Mesothelial cell of epicardium (in vitro differentiated cells): ENCODE measurements around the gene SH3GLB2. TPM values are rescaled to one million over a fixed set of nuclear protein-coding genes. Genes with fewer than 3 reads are reported as not detected.

ENCODE experiments used
- DNase-seq, 2 experiments: peaks; one replicate each; pipeline ENCODE4 v3.0.0; 2021; ENCODE audit warnings: low spot score in 2 of 2; ENCODE audit not compliant: unreplicated experiment in 2 of 2
- H3K27ac Mint-ChIP-seq: 2 replicates; pipeline ENCODE4 v1.8.0; 2021; ENCODE audit warnings: mixed read lengths
- H3K27me3 Mint-ChIP-seq: 2 replicates; pipeline ENCODE4 v1.8.0; 2021; ENCODE audit warnings: low read depth, mixed read lengths
- H3K36me3 Mint-ChIP-seq: 2 replicates; pipeline ENCODE4 v1.8.0; 2021; ENCODE audit warnings: mixed read lengths
- H3K4me1 Mint-ChIP-seq: 2 replicates; pipeline ENCODE4 v1.8.0; 2021; ENCODE audit warnings: mixed read lengths
- H3K4me3 Mint-ChIP-seq: 2 replicates; pipeline ENCODE4 v1.8.0; 2021; ENCODE audit warnings: mild to moderate bottlenecking, moderate library complexity, mixed read lengths
- H3K9me3 Mint-ChIP-seq: 2 replicates; pipeline ENCODE4 v1.8.0; 2021; ENCODE audit warnings: mixed read lengths
- CTCF ChIP-seq: fragments of 200-600 bp; sonication (generic); IDR thresholded peaks from one replicate; pipeline ENCODE4 v1.5.0; 2021; ENCODE audit warnings: antibody characterized with exemption; ENCODE audit not compliant: unreplicated experiment
- total RNA-seq: library from RNA; stranded (reverse); gene quantifications from 3 replicates; pipeline ENCODE4 v1.2.1, GENCODE V29; 2021

Gene SH3GLB2
- total RNA-seq, 1 donor from 2014 or later = 173 TPM

GRCh38 chr9:129027685-129028191 is 393 bp downstream of the SH3GLB2 start:
- no peak for DNase-seq
- Mint-ChIP-seq H3K36me3 (no peaks in the 10 kb centered on the region), H3K27me3 (no peaks in the 10 kb centered on the region), H3K9me3 (no peaks in the 10 kb centered on the region), H3K27ac (peak overlapping the region; percentile 96), H3K4me1 (peaks cover 33% of the 10 kb centered on the region), H3K4me3 (peak overlapping the region; percentile 79)
- TF ChIP-seq CTCF = no peak

GRCh38 chr9:129027224-129027684 is 877 bp downstream of the SH3GLB2 start:
- Mint-ChIP-seq H3K27me3 (no peaks in the 10 kb centered on the region), H3K27ac (peak overlapping the region; percentile 96)
- no peak for TF ChIP-seq CTCF

GRCh38 chr9:129026442-129027223 is 1.5 kb downstream of the SH3GLB2 start:
- peak in 1 of 2 experiments; percentile 70 for DNase-seq
- H3K4me1 Mint-ChIP-seq = peaks cover 41% of the 10 kb centered on the region

More at GRCh38 chr9:129027224-129027684, 877 bp downstream of the SH3GLB2 start:
- peak overlapping the region; percentile 79 for H3K4me3 Mint-ChIP-seq
- no peak for DNase-seq
- H3K9me3 Mint-ChIP-seq = no peaks in the 10 kb centered on the region
- no peaks in the 10 kb centered on the region for H3K36me3 Mint-ChIP-seq
- peaks cover 36% of the 10 kb centered on the region for H3K4me1 Mint-ChIP-seq

GRCh38 chr9:129023908-129024233 is 4.3 kb downstream of the SH3GLB2 start:
- Mint-ChIP-seq H3K9me3 (no peaks in the 10 kb centered on the region), H3K4me3 (no peak overlapping the region), H3K27me3 (no peaks in the 10 kb centered on the region), H3K4me1 (peaks cover 37% of the 10 kb centered on the region), H3K36me3 (peaks cover 1% of the 10 kb centered on the region), H3K27ac (no peak overlapping the region)
- no peak for DNase-seq
- no peak for TF ChIP-seq CTCF

More at GRCh38 chr9:129026442-129027223, 1.5 kb downstream of the SH3GLB2 start:
- H3K27ac Mint-ChIP-seq = peak overlapping the region; percentile 96
- no peaks in the 10 kb centered on the region for H3K36me3 Mint-ChIP-seq
- no peak for TF ChIP-seq CTCF
- H3K9me3 Mint-ChIP-seq = no peaks in the 10 kb centered on the region
- no peaks in the 10 kb centered on the region for H3K27me3 Mint-ChIP-seq
- peak overlapping the region; percentile 79 for H3K4me3 Mint-ChIP-seq

- DNase-seq = no peak
- peaks cover 3% of the 10 kb centered on the region for H3K36me3 Mint-ChIP-seq
Measured at GRCh38 chr9:129023036-129023907, 4.9 kb downstream of the SH3GLB2 start.

More at GRCh38 chr9:129023036-129023907, 4.9 kb downstream of the SH3GLB2 start:
- Mint-ChIP-seq H3K4me1 (peaks cover 37% of the 10 kb centered on the region), H3K4me3 (no peak overlapping the region), H3K9me3 (no peaks in the 10 kb centered on the region), H3K27ac (peak overlapping the region; percentile 83), H3K27me3 (no peaks in the 10 kb centered on the region)
- no peak for TF ChIP-seq CTCF
